Neural progenitor cell (in vitro differentiated cells): ENCODE data around the gene WFS1. TPM values are rescaled to one million over a fixed set of nuclear protein-coding genes. Genes with fewer than 3 reads are reported as not detected.

Experiments used
- DNase-seq: peaks from one replicate; pipeline ENCODE4 v3.0.0-alpha.2; 2016; ENCODE audit warnings: low spot score
- H2AFZ ChIP-seq: fragments of 200-600 bp; sonication (generic); replicated peaks from 2 replicates; pipeline ENCODE4 v1.6.1; 2016; ENCODE audit warnings: antibody characterized with exemption
- H3F3A ChIP-seq: fragments of 200-600 bp; sonication (generic); 2 replicates; pipeline ENCODE4 v1.6.1; 2016; ENCODE audit warnings: antibody characterized with exemption, low read depth
- H3K27ac ChIP-seq: fragments of 200-600 bp; sonication (generic); 2 replicates; pipeline ENCODE4 v1.5.1; 2016; ENCODE audit warnings: mild to moderate bottlenecking
- H3K27me3 ChIP-seq: fragments of 200-600 bp; sonication (generic); 2 replicates; pipeline ENCODE4 v1.6.1; 2016; ENCODE audit warnings: mild to moderate bottlenecking, moderate library complexity
- H3K36me3 ChIP-seq: fragments of 200-600 bp; sonication (generic); 2 replicates; pipeline ENCODE4 v1.5.1; 2016
- H3K4me1 ChIP-seq: fragments of 200-600 bp; sonication (generic); 2 replicates; pipeline ENCODE4 v1.6.1; 2016; ENCODE audit warnings: mixed run types
- H3K4me2 ChIP-seq: fragments of 200-600 bp; sonication (generic); 2 replicates; pipeline ENCODE4 v1.6.1; 2016
- H3K4me3 ChIP-seq: fragments of 200-600 bp; sonication (generic); 2 replicates; pipeline ENCODE4 v1.5.1; 2016
- H3K79me2 ChIP-seq: fragments of 200-600 bp; sonication (generic); 2 replicates; pipeline ENCODE4 v1.6.1; 2016; ENCODE audit warnings: low read depth
- H3K9ac ChIP-seq: fragments of 200-600 bp; sonication (generic); 2 replicates; pipeline ENCODE4 v1.6.1; 2016
- H3K9me3 ChIP-seq: fragments of 200-600 bp; sonication (generic); 2 replicates; pipeline ENCODE4 v1.5.1; 2016; ENCODE audit warnings: low read depth
- H4K20me1 ChIP-seq: fragments of 200-600 bp; sonication (generic); 2 replicates; pipeline ENCODE4 v1.6.1; 2016; ENCODE audit warnings: low read depth
- H3K27ac Mint-ChIP-seq: 3 replicates; pipeline ENCODE4 v1.8.0; 2021; ENCODE audit warnings: mixed read lengths
- H3K27me3 Mint-ChIP-seq: 2 replicates; pipeline ENCODE4 v1.8.0; 2022; ENCODE audit warnings: low read depth, mild to moderate bottlenecking, inconsistent platforms, moderate library complexity, mixed read lengths; ENCODE audit not compliant: insufficient read depth
- H3K36me3 Mint-ChIP-seq: 3 replicates; pipeline ENCODE4 v1.8.0; 2021; ENCODE audit warnings: mixed read lengths
- H3K4me1 Mint-ChIP-seq: 3 replicates; pipeline ENCODE4 v1.8.0; 2021; ENCODE audit warnings: mixed read lengths
- H3K4me3 Mint-ChIP-seq: 3 replicates; pipeline ENCODE4 v1.8.0; 2021; ENCODE audit warnings: mild to moderate bottlenecking, moderate library complexity, mixed read lengths
- H3K9me3 Mint-ChIP-seq: 3 replicates; pipeline ENCODE4 v1.8.0; 2020; ENCODE audit warnings: mixed read lengths
- CTCF ChIP-seq: fragments of 200-600 bp; sonication (generic); IDR thresholded peaks from 2 replicates; pipeline ENCODE4 v1.5.1; 2017; ENCODE audit warnings: antibody characterized with exemption, mild to moderate bottlenecking
- EZH2 ChIP-seq: fragments of 200-600 bp; sonication (generic); IDR thresholded peaks from 2 replicates; pipeline ENCODE4 v1.6.1; 2017; ENCODE audit warnings: antibody characterized with exemption, mild to moderate bottlenecking, moderate library complexity
- EZH2phosphoT487 ChIP-seq: fragments of 200-600 bp; sonication (generic); IDR thresholded peaks from 2 replicates; pipeline ENCODE4 v1.6.1; 2017; ENCODE audit warnings: antibody characterized with exemption
- total RNA-seq: library from RNA; depleted of rRNA; stranded (reverse); fragments of >200 nt; gene quantifications from 2 replicates; pipeline ENCODE4 v1.2.3, GENCODE V29; 2015; ENCODE audit warnings: low replicate concordance

WFS1 gene
- total RNA-seq, 1 donor from 2014 or later: 8.8 TPM

DNA sequence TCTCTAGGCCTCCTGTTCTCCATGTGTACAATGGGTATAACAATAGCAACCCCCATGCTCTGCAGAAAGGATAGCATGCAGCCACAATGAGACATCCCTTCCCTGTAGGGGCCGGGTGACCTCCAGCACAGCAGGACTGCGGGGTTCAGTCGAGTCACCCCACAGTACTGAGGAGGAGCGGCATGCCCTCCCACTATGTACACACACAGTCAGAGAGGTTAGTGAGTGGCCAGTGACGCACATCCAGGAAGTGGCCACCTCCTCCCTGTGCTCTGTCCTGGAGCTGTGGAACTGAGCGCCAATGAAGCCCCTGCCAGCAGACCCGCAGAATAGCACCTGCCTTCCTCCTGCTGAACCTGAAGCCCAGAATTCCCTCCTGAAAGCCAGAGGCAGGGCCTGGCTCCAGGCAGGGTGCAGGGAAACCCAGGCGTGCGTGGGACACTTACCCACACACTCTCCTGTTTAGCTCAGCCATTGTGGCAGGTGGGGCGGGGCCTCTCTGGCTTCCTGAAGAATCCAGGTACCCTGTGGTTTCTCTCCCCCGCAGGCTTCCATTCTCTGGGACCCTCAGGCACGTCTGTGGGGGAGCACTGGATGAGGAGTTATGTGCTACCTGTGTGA is 50.0 kb downstream of the WFS1 start:
- Mint-ChIP-seq H3K4me3 (no peak overlapping the region), H3K27ac (no peak overlapping the region), H3K4me1 (peaks cover 4% of the 10 kb centered on the region), H3K27me3 (peaks cover 3% of the 10 kb centered on the region), H3K36me3 (no peaks in the 10 kb centered on the region), H3K9me3 (peaks cover 4% of the 10 kb centered on the region)
- Histone ChIP-seq H4K20me1 (no peaks in the 10 kb centered on the region), H3K4me3 (no peak overlapping the region), H3K27ac (no peak overlapping the region), H3K79me2 (no peaks in the 10 kb centered on the region), H2AFZ (no peak overlapping the region), H3K4me1 (no peaks in the 10 kb centered on the region), H3K27me3 (no peaks in the 10 kb centered on the region), H3K9ac (no peak overlapping the region), H3K4me2 (no peak overlapping the region), H3K9me3 (no peaks in the 10 kb centered on the region), H3F3A (peaks cover 2% of the 10 kb centered on the region), H3K36me3 (no peaks in the 10 kb centered on the region)
- TF ChIP-seq EZH2: no peak
- TF ChIP-seq CTCF: no peak
- TF ChIP-seq EZH2phosphoT487: no peak
- DNase-seq: no peak

- Histone ChIP-seq H3F3A (peaks cover 13% of the 10 kb centered on the region), H3K79me2 (no peaks in the 10 kb centered on the region), H3K9ac (no peak overlapping the region), H3K4me3 (no peak overlapping the region), H4K20me1 (no peaks in the 10 kb centered on the region), H3K9me3 (no peaks in the 10 kb centered on the region), H3K4me2 (no peak overlapping the region), H3K36me3 (no peaks in the 10 kb centered on the region), H3K27me3 (no peaks in the 10 kb centered on the region), H2AFZ (no peak overlapping the region), H3K27ac (no peak overlapping the region), H3K4me1 (peaks cover 9% of the 10 kb centered on the region)
- Mint-ChIP-seq H3K4me3 (no peak overlapping the region), H3K27ac (no peak overlapping the region), H3K4me1 (peaks cover 7% of the 10 kb centered on the region), H3K36me3 (no peaks in the 10 kb centered on the region), H3K27me3 (peaks cover 3% of the 10 kb centered on the region), H3K9me3 (peaks cover 4% of the 10 kb centered on the region)
- no peak for DNase-seq
- TF ChIP-seq EZH2 (no peak), EZH2phosphoT487 (no peak)
These were observed 51.0 kb downstream of the WFS1 start for GRCh38 chr4:6320663-6321062.

- DNase-seq: no peak
- Mint-ChIP-seq H3K36me3 (no peaks in the 10 kb centered on the region), H3K4me3 (no peak overlapping the region)
These were observed 51.7 kb downstream of the WFS1 start for GRCh38 chr4:6321361-6321760.

More at GRCh38 chr4:6321361-6321760, 51.7 kb downstream of the WFS1 start:
- no peak for TF ChIP-seq EZH2phosphoT487
- no peak for TF ChIP-seq CTCF
- no peak for TF ChIP-seq EZH2
- Histone ChIP-seq H3K9ac (no peak overlapping the region), H3K4me2 (no peak overlapping the region), H3K27ac (no peak overlapping the region), H2AFZ (no peak overlapping the region), H3K27me3 (no peaks in the 10 kb centered on the region), H3K9me3 (no peaks in the 10 kb centered on the region), H3K36me3 (no peaks in the 10 kb centered on the region), H3K4me3 (no peak overlapping the region), H3K79me2 (no peaks in the 10 kb centered on the region), H3K4me1 (peaks cover 10% of the 10 kb centered on the region), H4K20me1 (no peaks in the 10 kb centered on the region), H3F3A (peaks cover 17% of the 10 kb centered on the region)
- Mint-ChIP-seq H3K4me1 (peaks cover 10% of the 10 kb centered on the region), H3K27ac (no peak overlapping the region), H3K27me3 (peaks cover 3% of the 10 kb centered on the region), H3K9me3 (peaks cover 4% of the 10 kb centered on the region)
